Skin of body (tissue), 2 donors: ENCODE data around the gene XXYLT1. TPM values are rescaled to one million over a fixed set of nuclear protein-coding genes. Genes with fewer than 3 reads are reported as not detected.
"Not testable (repeated sequence)": the region's sequence is repeated elsewhere in the genome, so short reads cannot be mapped to it uniquely, and the experiment has no call there.

Experiments
- DNase-seq: peaks from one replicate; lab custom pipeline; 2025; lab: John Stamatoyannopoulos, UW
- total RNA-seq: library from RNA; depleted of rRNA; stranded (reverse); fragments of >200 nt; gene quantifications from one replicate; pipeline ENCODE4 v1.2.3, GENCODE V29; 2014

The XXYLT1 gene
- total RNA-seq, 1 donor from 2014 or later: 13.6 TPM

- no peak for DNase-seq
These were observed 205.1 kb downstream of the XXYLT1 start for GRCh38 chr3:195065864-195066185.

- DNase-seq: no peak
These were observed 205.7 kb downstream of the XXYLT1 start for GRCh38 chr3:195065142-195065863.

GRCh38 chr3:195064300-195064931 lies 206.5 kb downstream of the XXYLT1 start:
- DNase-seq: no peak

- DNase-seq: no peak
These were observed 207.3 kb downstream of the XXYLT1 start for GRCh38 chr3:195063581-195064193.

GRCh38 chr3:195062866-195063540 lies 208.0 kb downstream of the XXYLT1 start:
- no peak for DNase-seq

- no peak for DNase-seq
These were observed 209.0 kb downstream of the XXYLT1 start for GRCh38 chr3:195061756-195062655.

- no peak for DNase-seq
These were observed 210.2 kb downstream of the XXYLT1 start for GRCh38 chr3:195060531-195061291.

GRCh38 chr3:195060217-195060481 lies 210.8 kb downstream of the XXYLT1 start:
- no peak for DNase-seq

- no peak for DNase-seq
These were observed 211.3 kb downstream of the XXYLT1 start for GRCh38 chr3:195059471-195060216.

GRCh38 chr3:195059006-195059350 lies 212.0 kb downstream of the XXYLT1 start:
- DNase-seq: no peak

GRCh38 chr3:195058336-195059005 lies 212.5 kb downstream of the XXYLT1 start:
- no peak for DNase-seq

- no peak for DNase-seq
These were observed 213.2 kb downstream of the XXYLT1 start for GRCh38 chr3:195057716-195058115.

GRCh38 chr3:195056506-195056905 lies 214.5 kb downstream of the XXYLT1 start:
- DNase-seq: no peak

- DNase-seq: no peak
These were observed 216.6 kb downstream of the XXYLT1 start for GRCh38 chr3:195054311-195054710.

- DNase-seq: no peak
These were observed 218.0 kb downstream of the XXYLT1 start for GRCh38 chr3:195052939-195053338.

- DNase-seq: not testable (repeated sequence)
These were observed 220.7 kb downstream of the XXYLT1 start for GRCh38 chr3:195050296-195050695.

GRCh38 chr3:195048059-195048905 lies 222.7 kb downstream of the XXYLT1 start:
- no peak for DNase-seq

GRCh38 chr3:195047536-195047935 lies 223.4 kb downstream of the XXYLT1 start:
- no peak for DNase-seq

GRCh38 chr3:195046441-195046840 lies 224.5 kb downstream of the XXYLT1 start:
- DNase-seq: no peak
